Stimulated activated CD4-positive, alpha-beta T cell treated with anti-CD3 and anti-CD28 coated beads, TNF-alpha, amount 100 ng/mL, for 4 hours (primary cell): Measurements from ENCODE around the gene SNIP1.
A peak's percentile ranks its signal among the peaks of the same experiment; 100 is the strongest.
"Not testable (repeated sequence)": the region's sequence is repeated elsewhere in the genome, so short reads cannot be mapped to it uniquely, and the experiment has no call there.

Experiments used
- DNase-seq, 3 experiments: peaks; one replicate each; pipeline ENCODE4 v3.0.0-alpha.2; 2020; ENCODE audit warnings: low read depth in 3 of 3

The SNIP1 gene

GRCh38 chr1:37514350-37515184 lies 39.5 kb downstream of the SNIP1 start, which contains the start of gene MEAF6:
MEAF6 (minus strand) TSS chr1:37514766; CDS start chr1:37514746, 20 bp downstream.
- DNase-seq: peak; percentile 66 to 76 (median 69)

DNA sequence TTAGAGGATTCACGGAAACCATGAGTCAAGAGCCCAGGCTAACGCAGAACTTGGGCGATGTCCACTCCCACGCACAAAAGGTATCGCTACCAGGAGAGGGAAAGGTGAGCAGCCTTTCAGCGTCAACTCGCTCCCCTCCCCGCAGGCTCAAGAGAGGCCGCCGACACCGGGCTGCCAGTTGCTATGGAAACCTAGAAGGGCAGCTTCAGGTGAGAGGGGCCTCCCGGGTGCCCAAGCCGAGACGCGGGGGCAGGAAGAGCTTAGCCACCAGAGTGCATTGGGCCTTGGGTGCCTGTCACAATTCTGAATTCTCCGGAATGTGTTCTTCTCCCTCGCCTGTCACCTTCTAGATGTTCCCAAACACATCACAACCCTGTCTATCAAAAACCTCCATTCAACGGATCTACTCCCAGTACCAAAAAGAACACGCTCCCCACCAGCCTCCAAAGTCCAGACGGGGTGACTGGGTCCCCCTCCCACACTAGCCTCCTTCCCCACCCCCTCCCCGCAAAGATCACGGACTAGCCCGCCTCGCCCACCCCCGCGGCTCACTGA lies 40.2 kb downstream of the SNIP1 start:
- DNase-seq: peak; percentile 41 to 59 (median 58)

DNA sequence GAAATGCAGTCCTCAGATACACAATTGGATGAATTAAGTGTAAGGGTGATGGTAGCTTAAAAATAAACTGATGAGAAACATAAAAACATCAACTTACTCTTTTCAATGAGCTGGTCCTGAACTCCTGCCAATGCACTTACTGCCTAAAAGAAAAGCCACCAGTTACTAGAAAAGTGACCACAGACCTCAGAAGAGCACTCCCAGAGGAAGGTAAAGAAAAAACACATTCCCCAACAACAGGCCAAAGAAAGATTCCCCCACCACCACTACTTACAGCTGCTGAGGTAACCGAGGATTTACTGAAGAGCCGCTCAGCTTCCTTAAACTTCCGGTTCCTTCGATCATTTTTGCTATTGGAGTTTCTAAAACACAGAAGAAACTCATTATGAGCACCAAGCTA lies 44.9 kb downstream of the SNIP1 start:
- DNase-seq: no peak

DNA sequence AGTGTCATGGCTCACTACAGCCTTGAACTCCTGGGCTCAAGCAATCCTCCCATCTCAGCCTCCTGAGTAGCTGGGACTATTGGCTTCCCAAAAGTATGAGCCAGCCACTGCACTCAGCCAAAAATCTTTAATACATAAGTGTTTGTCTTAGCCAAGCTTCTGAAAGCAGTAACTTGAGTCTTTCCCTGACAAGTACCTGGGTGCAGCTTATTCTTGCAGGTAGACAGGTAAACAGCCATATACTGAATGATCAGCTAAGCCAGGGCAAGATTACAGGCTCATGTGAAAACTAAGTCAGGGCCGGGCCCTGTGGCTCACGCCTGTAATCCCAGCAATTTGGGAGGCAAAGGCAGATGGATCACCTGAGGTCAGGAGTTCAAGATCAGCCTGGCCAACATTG lies 47.4 kb downstream of the SNIP1 start:
- DNase-seq: no peak

GRCh38 chr1:37502791-37503190 lies 51.3 kb downstream of the SNIP1 start:
- not testable (repeated sequence) for DNase-seq

GRCh38 chr1:37502104-37502503 lies 52.0 kb downstream of the SNIP1 start:
- no peak for DNase-seq

GRCh38 chr1:37501661-37502060 lies 52.4 kb downstream of the SNIP1 start:
- DNase-seq: no peak

DNA sequence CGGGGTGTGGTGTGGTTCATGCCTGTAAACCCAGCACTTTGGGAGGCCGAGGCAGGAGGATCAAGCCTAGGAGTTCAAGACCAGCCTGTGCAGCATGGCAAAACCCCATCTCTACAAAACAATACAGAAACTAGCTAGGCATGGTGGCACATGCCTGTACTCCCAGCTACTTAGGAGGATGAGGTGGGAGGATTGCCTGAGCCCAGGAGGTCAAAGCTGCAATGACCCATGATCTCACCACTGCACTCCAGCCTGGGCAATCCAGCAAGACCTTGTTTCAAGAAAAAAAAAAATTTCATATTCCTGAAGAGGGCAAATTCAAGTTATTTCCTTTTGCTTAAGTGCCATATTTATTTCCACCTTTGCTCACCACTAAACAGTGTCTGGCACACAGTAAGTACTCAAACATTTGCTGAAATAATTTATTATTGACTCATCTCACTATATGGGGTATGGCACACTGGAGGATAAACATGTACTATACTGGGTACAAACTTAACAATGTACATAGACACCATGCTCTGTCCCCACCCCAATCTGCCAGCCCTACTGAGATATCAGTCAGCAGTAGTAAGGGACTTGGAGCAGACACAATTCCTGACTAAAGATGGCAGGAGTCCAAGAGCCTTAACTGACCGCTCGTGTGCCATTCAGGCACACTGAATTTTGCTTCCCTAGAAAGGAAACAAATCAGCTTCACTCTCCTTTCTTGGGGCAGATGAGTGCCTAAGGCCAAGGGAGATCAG lies 55.0 kb downstream of the SNIP1 start:
- DNase-seq: no peak

DNA sequence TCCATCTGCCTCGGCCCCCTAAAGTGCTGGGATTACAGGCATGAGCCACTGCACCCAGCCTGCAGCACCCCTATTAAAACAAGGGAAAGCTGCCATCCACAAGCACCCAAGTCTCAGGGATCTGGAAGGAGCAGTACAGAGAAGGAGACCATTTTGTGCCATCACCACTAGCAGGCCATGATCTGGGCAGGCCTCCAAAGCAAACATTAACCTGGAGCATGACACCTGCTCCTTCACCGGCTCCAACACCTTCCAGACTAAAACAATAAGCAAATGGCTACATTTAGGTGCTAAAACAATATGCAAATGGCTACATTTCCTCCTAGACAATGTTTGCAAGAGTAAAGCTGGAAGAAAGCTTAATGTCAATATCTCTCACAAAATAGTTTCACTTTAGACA lies 56.3 kb downstream of the SNIP1 start:
- DNase-seq: no peak

- DNase-seq: no peak
Observed at GRCh38 chr1:37495875-37496274, 58.2 kb downstream of the SNIP1 start.

DNA sequence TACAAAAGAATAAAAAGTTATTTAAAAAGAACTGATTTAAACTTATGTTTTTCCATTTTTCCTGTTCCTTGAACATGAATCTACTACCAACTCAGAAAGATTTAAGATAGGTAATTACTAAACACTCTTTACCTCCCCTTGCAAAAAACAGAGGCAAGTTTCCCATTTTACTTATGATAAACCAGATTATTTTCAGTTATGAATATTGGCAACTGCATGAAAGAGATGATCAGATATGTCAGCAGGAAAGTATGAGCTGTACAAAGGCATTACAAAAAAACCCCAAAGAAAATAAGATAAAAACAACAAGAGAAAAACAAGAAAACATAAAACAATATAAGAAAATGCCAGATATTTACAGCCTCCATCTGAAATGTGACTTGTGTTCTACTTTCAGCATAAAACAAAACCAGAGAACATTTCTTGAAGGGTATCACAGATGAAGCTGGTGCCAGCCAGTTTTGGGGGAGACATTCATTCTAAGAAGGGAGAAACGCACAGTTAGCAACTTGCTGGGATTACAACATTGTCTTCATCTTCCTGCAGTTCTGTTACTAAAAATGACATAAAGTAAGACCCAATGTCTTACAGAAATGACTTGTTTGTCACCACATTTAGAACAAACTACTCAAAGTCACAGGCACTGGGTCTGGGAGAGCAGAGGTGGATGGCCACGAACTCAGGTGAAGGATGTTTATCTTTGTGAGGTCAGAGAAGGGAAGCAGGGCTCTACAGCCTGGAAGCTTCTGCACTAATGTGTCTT lies 60.6 kb downstream of the SNIP1 start:
- DNase-seq: no peak

- DNase-seq: no peak
Observed at GRCh38 chr1:37487619-37487984, 66.5 kb downstream of the SNIP1 start.

DNA sequence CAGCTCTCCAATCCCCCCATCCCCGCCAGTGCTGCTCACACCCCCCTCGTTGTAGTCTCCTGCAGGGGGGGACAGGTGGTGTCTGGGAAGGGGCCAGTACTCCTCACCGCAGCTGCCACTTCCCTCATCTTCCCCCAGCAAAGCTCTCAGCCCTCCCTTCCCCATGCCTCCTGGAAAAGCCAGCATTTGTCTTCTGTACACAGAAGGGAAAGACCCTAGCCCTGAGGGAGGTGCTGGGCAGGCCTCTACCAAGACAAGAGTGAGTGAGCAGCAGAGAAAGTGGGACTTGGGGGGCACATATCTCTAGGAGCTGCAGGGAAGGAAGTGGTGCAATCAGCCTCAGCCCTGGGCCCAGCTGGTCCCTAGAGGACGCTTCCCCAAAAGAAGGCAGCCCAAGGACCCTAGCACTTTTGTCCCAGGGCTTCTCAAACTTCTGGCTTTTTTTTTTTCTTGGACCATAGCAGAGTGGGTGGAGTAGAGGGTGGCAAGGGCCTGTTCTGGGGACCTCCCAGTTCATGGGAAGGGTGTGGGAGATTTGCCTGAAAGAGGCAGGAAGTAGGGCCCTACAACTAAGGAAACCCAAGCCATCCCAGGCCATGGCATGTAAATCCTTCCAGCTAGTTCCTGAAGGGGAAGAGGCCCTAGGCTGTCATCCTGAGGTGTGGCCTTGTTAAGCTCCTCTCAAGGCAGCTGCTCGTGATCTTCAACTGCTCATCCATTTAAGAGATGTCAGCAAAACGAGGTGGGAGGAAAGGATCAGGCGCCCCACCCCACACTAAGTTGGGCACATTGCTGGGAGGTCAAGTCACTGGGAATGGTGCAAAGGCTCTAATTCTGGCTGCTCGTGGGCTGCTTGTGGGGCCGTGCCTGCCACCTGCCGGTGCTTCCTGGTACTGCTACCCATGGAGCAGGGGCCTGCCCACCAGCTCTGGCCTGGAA lies 67.1 kb downstream of the SNIP1 start:
- DNase-seq: peak; percentile 63 to 80 (median 64)

DNA sequence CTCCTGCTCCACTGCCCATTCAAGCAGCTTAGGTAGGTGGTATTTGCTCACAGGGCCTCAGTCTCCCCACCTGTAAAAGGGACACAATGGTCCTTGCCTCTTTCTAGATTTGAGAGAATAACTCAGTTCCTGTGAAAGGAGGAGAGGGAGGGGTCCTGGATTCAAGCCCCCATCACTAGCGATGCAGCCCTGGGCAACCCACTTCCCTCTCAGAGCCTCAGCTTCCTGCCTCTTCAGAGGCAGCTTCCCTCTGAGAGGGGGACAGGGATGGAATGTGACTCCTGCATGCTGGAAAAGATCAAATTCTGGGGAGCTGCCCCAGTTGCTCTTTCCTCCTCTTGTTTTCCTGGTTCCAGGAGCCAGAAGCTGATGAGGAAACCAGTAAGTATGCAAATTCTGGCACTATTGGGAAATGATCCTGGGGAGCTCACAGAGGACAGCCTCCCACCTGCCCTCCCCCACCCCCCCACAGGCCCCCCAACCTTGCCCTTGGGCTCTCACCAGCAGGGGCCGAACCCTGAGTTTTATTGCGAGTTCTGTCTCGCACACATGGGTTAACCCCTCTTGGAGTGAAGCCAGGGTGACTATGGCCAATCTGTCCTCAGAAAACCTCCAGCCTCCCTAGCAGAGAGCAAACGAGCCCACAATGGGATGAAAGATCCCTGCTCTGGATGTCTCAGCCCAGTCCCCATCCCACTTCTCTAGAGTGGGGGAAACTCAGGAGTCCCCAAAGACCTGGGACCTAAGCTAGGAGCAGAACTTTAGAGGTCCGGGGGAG lies 68.0 kb downstream of the SNIP1 start:
- DNase-seq: no peak
